HepG2 (cell line): Measurements from ENCODE around the gene TMEM100.

Source experiments
- ATF7 ChIP-seq, 2 experiments: fragments of 450-650 bp in 1 of 2; sonication (generic) in 1 of 2; formaldehyde crosslinking in 1 of 2; IDR thresholded peaks; 2 replicates each; pipeline versions ENCODE4 v1.4.0 to v1.6.1; 2016 to 2020; ENCODE audit warnings: antibody characterized with exemption in 1 of 2, mild to moderate bottlenecking in 1 of 2, missing genetic modification reagents in 1 of 2
- BHLHE40 ChIP-seq: IDR thresholded peaks from 2 replicates; pipeline ENCODE4 v1.6.1; 2011; ENCODE audit warnings: low read length, improper control_type of control experiment
- PCBP2 ChIP-seq: fragments of 200-400 bp; formaldehyde crosslinking; optimal IDR thresholded peaks from 2 replicates; pipeline ENCODE3; 2018; ENCODE audit warnings: low read length, low read depth; ENCODE audit not compliant: poor library complexity, severe bottlenecking
- PTBP1 ChIP-seq: fragments of 200-400 bp; formaldehyde crosslinking; IDR thresholded peaks from 2 replicates; pipeline ENCODE4 v1.6.1; 2018; ENCODE audit warnings: low read length, low read depth; ENCODE audit not compliant: poor library complexity, severe bottlenecking
- RFX1 ChIP-seq: fragments of 450-650 bp; IDR thresholded peaks from 2 replicates; pipeline ENCODE4 v1.6.1; 2017
- SKIL ChIP-seq: sonication (generic); formaldehyde crosslinking; IDR thresholded peaks from 2 replicates; pipeline ENCODE4 v1.8.0; 2022; ENCODE audit warnings: missing genetic modification reagents, mild to moderate bottlenecking, moderate library complexity, borderline replicate concordance
- ZNF280D ChIP-seq: sonication (generic); formaldehyde crosslinking; IDR thresholded peaks from 2 replicates; pipeline ENCODE4 v1.5.1; 2020; ENCODE audit warnings: mild to moderate bottlenecking, missing genetic modification reagents
- ZNF660 ChIP-seq: sonication (generic); formaldehyde crosslinking; IDR thresholded peaks from 2 replicates; pipeline ENCODE4 v1.5.1; 2020; ENCODE audit warnings: mild to moderate bottlenecking, low read depth, missing genetic modification reagents, borderline replicate concordance
- ZNF749 ChIP-seq: sonication (generic); formaldehyde crosslinking; IDR thresholded peaks from 2 replicates; pipeline ENCODE4 v1.8.0; 2022; ENCODE audit warnings: mild to moderate bottlenecking, missing genetic modification reagents, moderate library complexity, borderline replicate concordance
- TF ChIP-seq, protein P1 (sequence below): sonication (generic); formaldehyde crosslinking; IDR thresholded peaks from 2 replicates; pipeline ENCODE4 v1.5.0; 2020; ENCODE audit warnings: mild to moderate bottlenecking, missing genetic modification reagents, moderate library complexity
- TF ChIP-seq, protein P2 (sequence below), 2 experiments: IDR thresholded peaks; 2 replicates each; pipeline ENCODE4 v1.6.1; 2011 to 2012; ENCODE audit warnings: low read length in 2 of 2, borderline replicate concordance in 1 of 2, low read depth in 1 of 2, mild to moderate bottlenecking in 1 of 2, moderate library complexity in 1 of 2

DNA sequence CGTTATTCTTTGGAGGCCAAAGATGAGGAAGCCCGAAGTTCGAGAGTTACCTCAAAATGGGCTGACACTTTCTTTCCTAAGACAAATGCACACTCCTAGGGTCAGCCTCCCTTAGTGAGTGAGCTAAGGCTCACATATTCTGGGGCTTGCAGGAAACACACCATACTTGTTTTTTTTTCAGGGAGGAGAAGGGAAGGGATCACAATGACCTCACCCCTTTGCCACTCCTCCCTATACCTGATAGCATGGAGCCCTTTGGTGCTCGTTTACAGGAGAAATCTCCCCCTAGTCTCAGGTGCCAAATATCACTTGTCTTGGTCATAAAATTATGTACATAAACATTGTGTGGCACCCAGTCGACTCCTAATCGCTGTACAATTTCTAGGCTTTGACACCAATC is 4.6 kb upstream of the TMEM100 start:
- no peak for TF ChIP-seq ZNF660 (CRISPR knock-in tag)
- no peak for TF ChIP-seq ZNF280D (CRISPR knock-in tag)
- TF ChIP-seq, protein P1, sequence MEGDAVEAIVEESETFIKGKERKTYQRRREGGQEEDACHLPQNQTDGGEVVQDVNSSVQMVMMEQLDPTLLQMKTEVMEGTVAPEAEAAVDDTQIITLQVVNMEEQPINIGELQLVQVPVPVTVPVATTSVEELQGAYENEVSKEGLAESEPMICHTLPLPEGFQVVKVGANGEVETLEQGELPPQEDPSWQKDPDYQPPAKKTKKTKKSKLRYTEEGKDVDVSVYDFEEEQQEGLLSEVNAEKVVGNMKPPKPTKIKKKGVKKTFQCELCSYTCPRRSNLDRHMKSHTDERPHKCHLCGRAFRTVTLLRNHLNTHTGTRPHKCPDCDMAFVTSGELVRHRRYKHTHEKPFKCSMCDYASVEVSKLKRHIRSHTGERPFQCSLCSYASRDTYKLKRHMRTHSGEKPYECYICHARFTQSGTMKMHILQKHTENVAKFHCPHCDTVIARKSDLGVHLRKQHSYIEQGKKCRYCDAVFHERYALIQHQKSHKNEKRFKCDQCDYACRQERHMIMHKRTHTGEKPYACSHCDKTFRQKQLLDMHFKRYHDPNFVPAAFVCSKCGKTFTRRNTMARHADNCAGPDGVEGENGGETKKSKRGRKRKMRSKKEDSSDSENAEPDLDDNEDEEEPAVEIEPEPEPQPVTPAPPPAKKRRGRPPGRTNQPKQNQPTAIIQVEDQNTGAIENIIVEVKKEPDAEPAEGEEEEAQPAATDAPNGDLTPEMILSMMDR = no peak
- TF ChIP-seq BHLHE40 = no peak
- TF ChIP-seq PCBP2 = no peak
- TF ChIP-seq SKIL (CRISPR knock-in tag) = no peak
- TF ChIP-seq PTBP1 = no peak
- TF ChIP-seq, protein P2, sequence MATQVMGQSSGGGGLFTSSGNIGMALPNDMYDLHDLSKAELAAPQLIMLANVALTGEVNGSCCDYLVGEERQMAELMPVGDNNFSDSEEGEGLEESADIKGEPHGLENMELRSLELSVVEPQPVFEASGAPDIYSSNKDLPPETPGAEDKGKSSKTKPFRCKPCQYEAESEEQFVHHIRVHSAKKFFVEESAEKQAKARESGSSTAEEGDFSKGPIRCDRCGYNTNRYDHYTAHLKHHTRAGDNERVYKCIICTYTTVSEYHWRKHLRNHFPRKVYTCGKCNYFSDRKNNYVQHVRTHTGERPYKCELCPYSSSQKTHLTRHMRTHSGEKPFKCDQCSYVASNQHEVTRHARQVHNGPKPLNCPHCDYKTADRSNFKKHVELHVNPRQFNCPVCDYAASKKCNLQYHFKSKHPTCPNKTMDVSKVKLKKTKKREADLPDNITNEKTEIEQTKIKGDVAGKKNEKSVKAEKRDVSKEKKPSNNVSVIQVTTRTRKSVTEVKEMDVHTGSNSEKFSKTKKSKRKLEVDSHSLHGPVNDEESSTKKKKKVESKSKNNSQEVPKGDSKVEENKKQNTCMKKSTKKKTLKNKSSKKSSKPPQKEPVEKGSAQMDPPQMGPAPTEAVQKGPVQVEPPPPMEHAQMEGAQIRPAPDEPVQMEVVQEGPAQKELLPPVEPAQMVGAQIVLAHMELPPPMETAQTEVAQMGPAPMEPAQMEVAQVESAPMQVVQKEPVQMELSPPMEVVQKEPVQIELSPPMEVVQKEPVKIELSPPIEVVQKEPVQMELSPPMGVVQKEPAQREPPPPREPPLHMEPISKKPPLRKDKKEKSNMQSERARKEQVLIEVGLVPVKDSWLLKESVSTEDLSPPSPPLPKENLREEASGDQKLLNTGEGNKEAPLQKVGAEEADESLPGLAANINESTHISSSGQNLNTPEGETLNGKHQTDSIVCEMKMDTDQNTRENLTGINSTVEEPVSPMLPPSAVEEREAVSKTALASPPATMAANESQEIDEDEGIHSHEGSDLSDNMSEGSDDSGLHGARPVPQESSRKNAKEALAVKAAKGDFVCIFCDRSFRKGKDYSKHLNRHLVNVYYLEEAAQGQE (IDR thresholded peaks at IDR 0.05; ENCODE audit: borderline replicate concordance in 1 of 2, low read depth in 1 of 2, low read length in 2 of 2) = no peak
- TF ChIP-seq ZNF749 (CRISPR knock-in tag) = no peak
- TF ChIP-seq RFX1 = no peak
- TF ChIP-seq ATF7 (IDR thresholded peaks at IDR 0.05) = no peak
- TF ChIP-seq ATF7 (CRISPR knock-in tag; IDR thresholded peaks at IDR 0.05) = no peak
